HCT116 (cell line): ENCODE data around the gene OSGIN1. TPM values are rescaled to one million over a fixed set of nuclear protein-coding genes. Genes with fewer than 3 reads are reported as not detected.

ENCODE experiments used
- ATAC-seq: fragments of 200-7000 bp; cut with Tn5 transposase; 2 replicates; pipeline ENCODE4 v1.9.1; 2020; ENCODE audit warnings: mild to moderate bottlenecking, moderate library complexity
- BruUV-seq: library from RNA; stranded (reverse); fragments of 400-500 nt; replicated peaks from 2 replicates; lab custom pipeline; 2021; lab: Mats Ljungman, UMichigan
- CTCF ChIA-PET: fragments of 300-600 bp; sonication (Branson Sonifier 250); formaldehyde crosslinking; loops from one replicate; lab custom pipeline; 2021; ENCODE audit warnings: antibody characterized with exemption; lab: Charles Lee
- POLR2A ChIA-PET: fragments of 300-600, 350-600 bp; sonication (Branson Sonifier 250); formaldehyde crosslinking; loops from one replicate; lab custom pipeline; 2021; ENCODE audit warnings: antibody characterized with exemption; lab: Charles Lee
- RAD21 ChIA-PET, 2 experiments: fragments of 300-600 bp; sonication (Branson Sonifier 250); formaldehyde crosslinking; loops; one replicate each; lab custom pipeline; 2023; ENCODE audit warnings: low total read pairs in 2 of 2; ENCODE audit not compliant: uncharacterized antibody in 2 of 2, unreplicated experiment in 2 of 2, low non-redundant PET in 1 of 2; lab: Charles Lee
- DNase-seq: peaks from one replicate; pipeline ENCODE4 v3.0.0-alpha.2; 2010; ENCODE audit warnings: low read depth, low spot score
- H2AFZ ChIP-seq: fragments of 200-600 bp; shearing (Covaris generic), sonication (generic); 2 replicates; pipeline ENCODE4 v1.6.1; 2017; ENCODE audit warnings: low read depth, mixed run types, mixed read lengths, antibody characterized with exemption, low read length; ENCODE audit not compliant: poor library complexity, severe bottlenecking
- H3K27ac ChIP-seq: 2 replicates; pipeline ENCODE4 v1.5.1; 2012; ENCODE audit warnings: low read depth, low read length
- H3K27me3 ChIP-seq: fragments of 200-600 bp; sonication (generic); 2 replicates; pipeline ENCODE4 v1.6.1; 2016; ENCODE audit warnings: mixed run types, low read length, mixed read lengths; ENCODE audit not compliant: insufficient read depth
- H3K36me3 ChIP-seq, 2 experiments: fragments of 200-500 bp in 1 of 2; fragments of 200-600 bp in 1 of 2; sonication (Bioruptor generic) in 1 of 2; sonication (generic) in 1 of 2; 2 replicates each; pipeline versions ENCODE4 v1.5.1 to v1.6.1; 2014 to 2016; ENCODE audit warnings: low read length in 2 of 2, inconsistent platforms in 1 of 2, mixed read lengths in 1 of 2, mixed run types in 1 of 2; ENCODE audit not compliant: insufficient read depth in 2 of 2, control insufficient read depth in 1 of 2
- H3K4me1 ChIP-seq, 2 experiments: fragments of 200-600 bp in 1 of 2; sonication (generic) in 1 of 2; 2 replicates each; pipeline versions ENCODE4 v1.5.1 to v1.6.1; 2012 to 2017; ENCODE audit warnings: low read length in 2 of 2, inconsistent platforms in 1 of 2, mild to moderate bottlenecking in 1 of 2, mixed read lengths in 1 of 2, mixed run types in 1 of 2, moderate library complexity in 1 of 2; ENCODE audit not compliant: insufficient read depth in 2 of 2, control insufficient read depth in 1 of 2
- H3K4me2 ChIP-seq: fragments of 200-600 bp; sonication (generic); 2 replicates; pipeline ENCODE4 v1.6.1; 2017; ENCODE audit warnings: mixed run types, low read length, mixed read lengths
- H3K4me3 ChIP-seq, 2 experiments: fragments of 200-600 bp in 1 of 2; sonication (generic) in 1 of 2; replicated peaks in 1 of 2; 2 replicates each; pipeline ENCODE4 v1.5.1; 2011 to 2016; ENCODE audit warnings: low read length in 2 of 2, control low read depth in 1 of 2, low read depth in 1 of 2, mild to moderate bottlenecking in 1 of 2, mixed read lengths in 1 of 2, mixed run types in 1 of 2
- H3K79me2 ChIP-seq: fragments of 200-600 bp; sonication (generic); 2 replicates; pipeline ENCODE4 v1.6.1; 2017; ENCODE audit warnings: mild to moderate bottlenecking, mixed run types, low read length, moderate library complexity, mixed read lengths; ENCODE audit not compliant: insufficient read depth
- H3K9ac ChIP-seq: fragments of 200-600 bp; sonication (generic); 2 replicates; pipeline ENCODE4 v1.6.1; 2016; ENCODE audit warnings: low read length, mixed read lengths
- H3K9me2 ChIP-seq: fragments of 200-600 bp; sonication (generic), shearing (Covaris generic); 2 replicates; pipeline ENCODE4 v1.6.1; 2017; ENCODE audit warnings: mixed run types, mild to moderate bottlenecking, moderate library complexity; ENCODE audit not compliant: insufficient read depth
- H3K9me3 ChIP-seq, 2 experiments: fragments of 200-500 bp in 1 of 2; fragments of 200-600 bp in 1 of 2; sonication (Bioruptor generic) in 1 of 2; sonication (generic) in 1 of 2; 2 replicates each; pipeline ENCODE4 v1.6.1; 2014 to 2017; ENCODE audit warnings: low read length in 2 of 2, mixed read lengths in 2 of 2, inconsistent platforms in 1 of 2, low read depth in 1 of 2, mild to moderate bottlenecking in 1 of 2, mixed run types in 1 of 2, moderate library complexity in 1 of 2; ENCODE audit not compliant: control insufficient read depth in 1 of 2, insufficient read depth in 1 of 2
- H4K20me1 ChIP-seq: fragments of 200-600 bp; sonication (generic), shearing (Covaris generic); 2 replicates; pipeline ENCODE4 v1.6.1; 2017; ENCODE audit warnings: mixed run types, mild to moderate bottlenecking, moderate library complexity; ENCODE audit not compliant: insufficient read depth
- EGR1 ChIP-seq: IDR thresholded peaks from 2 replicates; pipeline ENCODE4 v1.6.1; 2012; ENCODE audit warnings: low read depth
- ELF1 ChIP-seq: IDR thresholded peaks from 2 replicates; pipeline ENCODE4 v1.6.1; 2012; ENCODE audit warnings: low read depth, borderline replicate concordance
- FOSL1 ChIP-seq: IDR thresholded peaks from 2 replicates; pipeline ENCODE4 v1.6.1; 2012; ENCODE audit warnings: low read depth
- POLR2A ChIP-seq: IDR thresholded peaks from 2 replicates; pipeline ENCODE4 v1.7.0; 2011; ENCODE audit warnings: borderline replicate concordance; ENCODE audit not compliant: insufficient read depth, insufficient read length; ENCODE audit errors: extremely low read depth
- POLR2AphosphoS5 ChIP-seq: IDR thresholded peaks from 2 replicates; pipeline ENCODE4 v1.6.1; 2011; ENCODE audit warnings: mild to moderate bottlenecking, low read depth, low read length, moderate library complexity
- RAD21 ChIP-seq: IDR thresholded peaks from 2 replicates; pipeline ENCODE4 v1.6.1; 2012; ENCODE audit warnings: low read depth, mild to moderate bottlenecking
- SIN3A ChIP-seq: IDR thresholded peaks from 2 replicates; pipeline ENCODE4 v1.6.1; 2012; ENCODE audit warnings: low read depth
- ZFX ChIP-seq: fragments of 450-650 bp; IDR thresholded peaks from 2 replicates; pipeline ENCODE4 v1.6.1; 2017
- ZNF274 ChIP-seq: fragments of 200-500 bp; sonication (Bioruptor generic); IDR thresholded peaks from 2 replicates; pipeline ENCODE4 v1.6.1; 2014; ENCODE audit warnings: mild to moderate bottlenecking, low read depth, low read length, inconsistent platforms
- intact Hi-C: fragments of 100-400 bp; cut with micrococcal nuclease; formaldehyde crosslinking; loops from 2 replicates; pipeline ENCODE4 v1.10.0; 2022
- total RNA-seq: library from RNA; stranded (reverse); gene quantifications from one replicate; pipeline ENCODE4 v1.2.1, GENCODE V29; 2021; ENCODE audit not compliant: unreplicated experiment
- TF ChIP-seq, protein P1 (sequence below), 3 experiments: fragments of 200-600 bp in 1 of 3; sonication (generic) in 1 of 3; IDR thresholded peaks in 2 of 3; conservative IDR thresholded peaks in 1 of 3; 2 replicates each; pipeline ENCODE4 v1.5.1; 2012 to 2017; ENCODE audit warnings: low read depth in 2 of 3, low read length in 2 of 3, antibody characterized with exemption in 1 of 3, borderline replicate concordance in 1 of 3, control low read depth in 1 of 3, mild to moderate bottlenecking in 1 of 3, mixed read lengths in 1 of 3, mixed run types in 1 of 3, moderate library complexity in 1 of 3; ENCODE audit not compliant: insufficient read depth in 1 of 3
- TF ChIP-seq, protein P2 (sequence below): IDR thresholded peaks from 2 replicates; pipeline ENCODE4 v1.6.1; 2012
- TF ChIP-seq, protein P3 (sequence below): IDR thresholded peaks from 2 replicates; pipeline ENCODE4 v1.6.1; 2012; ENCODE audit warnings: low read depth

OSGIN1 gene
- total RNA-seq, 1 experiment from 2014 or later: 19.8 TPM

DNA sequence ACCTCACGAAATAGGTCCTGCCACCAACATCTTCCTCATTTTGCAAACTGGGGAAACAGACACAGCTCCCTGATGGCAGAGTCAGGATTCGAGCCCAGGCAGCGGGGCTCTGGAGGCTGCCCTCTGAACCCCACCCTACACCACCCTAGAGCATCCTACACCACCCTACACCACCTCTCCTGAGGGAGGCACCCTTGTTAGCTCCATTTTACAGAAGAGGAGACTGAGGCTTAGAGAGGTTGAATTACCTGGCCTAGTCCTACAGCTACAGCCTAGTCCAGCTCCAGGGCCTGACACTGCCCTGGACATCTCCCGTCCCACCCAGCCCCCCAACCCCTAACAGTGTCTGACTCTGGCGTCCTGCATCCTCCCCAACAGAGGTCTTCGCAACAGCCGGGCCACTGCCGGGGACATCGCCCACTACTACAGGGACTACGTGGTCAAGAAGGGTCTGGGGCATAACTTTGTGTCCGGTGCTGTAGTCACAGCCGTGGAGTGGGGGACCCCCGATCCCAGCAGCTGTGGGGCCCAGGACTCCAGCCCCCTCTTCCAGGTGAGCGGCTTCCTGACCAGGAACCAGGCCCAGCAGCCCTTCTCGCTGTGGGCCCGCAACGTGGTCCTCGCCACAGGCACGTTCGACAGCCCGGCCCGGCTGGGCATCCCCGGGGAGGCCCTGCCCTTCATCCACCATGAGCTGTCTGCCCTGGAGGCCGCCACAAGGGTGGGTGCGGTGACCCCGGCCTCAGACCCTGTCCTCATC is 11.8 kb downstream of the OSGIN1 start:
- peak; percentile 8; the same call in 1 of the 2 replicates for TF ChIP-seq POLR2AphosphoS5
- TF ChIP-seq, protein P1, sequence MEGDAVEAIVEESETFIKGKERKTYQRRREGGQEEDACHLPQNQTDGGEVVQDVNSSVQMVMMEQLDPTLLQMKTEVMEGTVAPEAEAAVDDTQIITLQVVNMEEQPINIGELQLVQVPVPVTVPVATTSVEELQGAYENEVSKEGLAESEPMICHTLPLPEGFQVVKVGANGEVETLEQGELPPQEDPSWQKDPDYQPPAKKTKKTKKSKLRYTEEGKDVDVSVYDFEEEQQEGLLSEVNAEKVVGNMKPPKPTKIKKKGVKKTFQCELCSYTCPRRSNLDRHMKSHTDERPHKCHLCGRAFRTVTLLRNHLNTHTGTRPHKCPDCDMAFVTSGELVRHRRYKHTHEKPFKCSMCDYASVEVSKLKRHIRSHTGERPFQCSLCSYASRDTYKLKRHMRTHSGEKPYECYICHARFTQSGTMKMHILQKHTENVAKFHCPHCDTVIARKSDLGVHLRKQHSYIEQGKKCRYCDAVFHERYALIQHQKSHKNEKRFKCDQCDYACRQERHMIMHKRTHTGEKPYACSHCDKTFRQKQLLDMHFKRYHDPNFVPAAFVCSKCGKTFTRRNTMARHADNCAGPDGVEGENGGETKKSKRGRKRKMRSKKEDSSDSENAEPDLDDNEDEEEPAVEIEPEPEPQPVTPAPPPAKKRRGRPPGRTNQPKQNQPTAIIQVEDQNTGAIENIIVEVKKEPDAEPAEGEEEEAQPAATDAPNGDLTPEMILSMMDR (IDR thresholded peaks at IDR 0.05 in 2 of 3, conservative IDR thresholded peaks at IDR 0.05 in 1 of 3; ENCODE audit: borderline replicate concordance in 1 of 3, insufficient read depth in 1 of 3, low read depth in 2 of 3, low read length in 2 of 3): no peak
- ChIA-PET POLR2A (no interaction called here), RAD21 (no interaction called here), CTCF (interaction anchor here (1.0 to 1.1 kb wide), 3 partner anchors 10 to 101 kb away, joined by 3 to 6 read pairs (median 5); no protein-coding TSS in a partner anchor)
- H3K4me2 ChIP-seq: no peak overlapping the region
- H3K27me3 ChIP-seq: no peaks in the 10 kb centered on the region
- no peaks in the 10 kb centered on the region for H3K9me3 ChIP-seq
- H4K20me1 ChIP-seq: no peaks in the 10 kb centered on the region
- no peak overlapping the region for H2AFZ ChIP-seq
- H3K4me1 ChIP-seq: no peaks in the 10 kb centered on the region
- H3K79me2 ChIP-seq: no peaks in the 10 kb centered on the region
- intact Hi-C loops: no loop called here
- H3K9me2 ChIP-seq: no peaks in the 10 kb centered on the region
- no peak overlapping the region for H3K4me3 ChIP-seq
- H3K9ac ChIP-seq: no peak overlapping the region
- no peak for DNase-seq
- peaks cover 4 to 15% of the 10 kb centered on the region in 2 experiments; a peak in 1 of 4 replicates for H3K36me3 ChIP-seq
- ATAC-seq: no peak
- no peak overlapping the region for H3K27ac ChIP-seq
- BruUV-seq: no TSS peak

DNA sequence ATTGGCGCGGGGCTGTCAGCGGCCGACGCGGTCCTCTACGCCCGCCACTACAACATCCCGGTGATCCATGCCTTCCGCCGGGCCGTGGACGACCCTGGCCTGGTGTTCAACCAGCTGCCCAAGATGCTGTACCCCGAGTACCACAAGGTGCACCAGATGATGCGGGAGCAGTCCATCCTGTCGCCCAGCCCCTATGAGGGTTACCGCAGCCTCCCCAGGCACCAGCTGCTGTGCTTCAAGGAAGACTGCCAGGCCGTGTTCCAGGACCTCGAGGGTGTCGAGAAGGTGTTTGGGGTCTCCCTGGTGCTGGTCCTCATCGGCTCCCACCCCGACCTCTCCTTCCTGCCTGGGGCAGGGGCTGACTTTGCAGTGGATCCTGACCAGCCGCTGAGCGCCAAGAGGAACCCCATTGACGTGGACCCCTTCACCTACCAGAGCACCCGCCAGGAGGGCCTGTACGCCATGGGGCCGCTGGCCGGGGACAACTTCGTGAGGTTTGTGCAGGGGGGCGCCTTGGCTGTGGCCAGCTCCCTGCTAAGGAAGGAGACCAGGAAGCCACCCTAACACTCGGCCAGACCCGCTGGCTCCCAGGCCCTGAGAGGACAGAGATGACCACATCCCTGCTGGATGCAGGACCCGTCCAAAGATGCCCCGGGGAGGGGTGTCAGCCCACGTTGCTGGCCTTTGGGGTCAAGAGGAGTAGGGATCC is 12.6 kb downstream of the OSGIN1 start:
- H3K79me2 ChIP-seq: no peaks in the 10 kb centered on the region
- intact Hi-C loops: no loop called here
- no peak overlapping the region for H3K4me3 ChIP-seq
- no peaks in the 10 kb centered on the region for H4K20me1 ChIP-seq
- DNase-seq: no peak
- H3K4me1 ChIP-seq: no peaks in the 10 kb centered on the region
- H3K4me2 ChIP-seq: no peak overlapping the region
- BruUV-seq: no TSS peak
- CTCF ChIA-PET: interaction anchor here (1.1 to 1.7 kb wide), 2 partner anchors 9 to 11 kb away, joined by 3 to 5 read pairs; no protein-coding TSS in a partner anchor
- H3K9me2 ChIP-seq: no peaks in the 10 kb centered on the region
- no peaks in the 10 kb centered on the region for H3K9me3 ChIP-seq
- peaks cover 2 to 8% of the 10 kb centered on the region in 2 experiments; a peak in 1 of 4 replicates for H3K36me3 ChIP-seq
- H3K27me3 ChIP-seq: no peaks in the 10 kb centered on the region
- no peak overlapping the region for H3K9ac ChIP-seq
- POLR2A ChIA-PET: no interaction called here
- H2AFZ ChIP-seq: no peak overlapping the region
- ATAC-seq: no peak
- RAD21 ChIA-PET: no interaction called here
- H3K27ac ChIP-seq: no peak overlapping the region; the same call in 1 of the 2 replicates
- TF ChIP-seq RAD21 (no peak), POLR2A (no peak), ZNF274 (no peak), ELF1 (no peak), EGR1 (no peak), SIN3A (no peak), FOSL1 (no peak), ZFX (no peak)
- TF ChIP-seq, protein P2, sequence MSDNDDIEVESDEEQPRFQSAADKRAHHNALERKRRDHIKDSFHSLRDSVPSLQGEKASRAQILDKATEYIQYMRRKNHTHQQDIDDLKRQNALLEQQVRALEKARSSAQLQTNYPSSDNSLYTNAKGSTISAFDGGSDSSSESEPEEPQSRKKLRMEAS: no peak
- TF ChIP-seq, protein P3, sequence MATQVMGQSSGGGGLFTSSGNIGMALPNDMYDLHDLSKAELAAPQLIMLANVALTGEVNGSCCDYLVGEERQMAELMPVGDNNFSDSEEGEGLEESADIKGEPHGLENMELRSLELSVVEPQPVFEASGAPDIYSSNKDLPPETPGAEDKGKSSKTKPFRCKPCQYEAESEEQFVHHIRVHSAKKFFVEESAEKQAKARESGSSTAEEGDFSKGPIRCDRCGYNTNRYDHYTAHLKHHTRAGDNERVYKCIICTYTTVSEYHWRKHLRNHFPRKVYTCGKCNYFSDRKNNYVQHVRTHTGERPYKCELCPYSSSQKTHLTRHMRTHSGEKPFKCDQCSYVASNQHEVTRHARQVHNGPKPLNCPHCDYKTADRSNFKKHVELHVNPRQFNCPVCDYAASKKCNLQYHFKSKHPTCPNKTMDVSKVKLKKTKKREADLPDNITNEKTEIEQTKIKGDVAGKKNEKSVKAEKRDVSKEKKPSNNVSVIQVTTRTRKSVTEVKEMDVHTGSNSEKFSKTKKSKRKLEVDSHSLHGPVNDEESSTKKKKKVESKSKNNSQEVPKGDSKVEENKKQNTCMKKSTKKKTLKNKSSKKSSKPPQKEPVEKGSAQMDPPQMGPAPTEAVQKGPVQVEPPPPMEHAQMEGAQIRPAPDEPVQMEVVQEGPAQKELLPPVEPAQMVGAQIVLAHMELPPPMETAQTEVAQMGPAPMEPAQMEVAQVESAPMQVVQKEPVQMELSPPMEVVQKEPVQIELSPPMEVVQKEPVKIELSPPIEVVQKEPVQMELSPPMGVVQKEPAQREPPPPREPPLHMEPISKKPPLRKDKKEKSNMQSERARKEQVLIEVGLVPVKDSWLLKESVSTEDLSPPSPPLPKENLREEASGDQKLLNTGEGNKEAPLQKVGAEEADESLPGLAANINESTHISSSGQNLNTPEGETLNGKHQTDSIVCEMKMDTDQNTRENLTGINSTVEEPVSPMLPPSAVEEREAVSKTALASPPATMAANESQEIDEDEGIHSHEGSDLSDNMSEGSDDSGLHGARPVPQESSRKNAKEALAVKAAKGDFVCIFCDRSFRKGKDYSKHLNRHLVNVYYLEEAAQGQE: no peak
